ENCODE data around the gene WASF2.
"Not testable (repeated sequence)": the region's sequence is repeated elsewhere in the genome, so short reads cannot be mapped to it uniquely, and the experiment has no call there.

The WASF2 gene

GRCh38 chr1:27521861-27522431 is 32.0 kb upstream of the WASF2 start:
- no peak for DNase-seq (ENCODE audit: low read depth, low spot score)

- no peak for DNase-seq (ENCODE audit: low read depth, low spot score)
Observed at GRCh38 chr1:27521336-27521831, 31.4 kb upstream of the WASF2 start.

DNA sequence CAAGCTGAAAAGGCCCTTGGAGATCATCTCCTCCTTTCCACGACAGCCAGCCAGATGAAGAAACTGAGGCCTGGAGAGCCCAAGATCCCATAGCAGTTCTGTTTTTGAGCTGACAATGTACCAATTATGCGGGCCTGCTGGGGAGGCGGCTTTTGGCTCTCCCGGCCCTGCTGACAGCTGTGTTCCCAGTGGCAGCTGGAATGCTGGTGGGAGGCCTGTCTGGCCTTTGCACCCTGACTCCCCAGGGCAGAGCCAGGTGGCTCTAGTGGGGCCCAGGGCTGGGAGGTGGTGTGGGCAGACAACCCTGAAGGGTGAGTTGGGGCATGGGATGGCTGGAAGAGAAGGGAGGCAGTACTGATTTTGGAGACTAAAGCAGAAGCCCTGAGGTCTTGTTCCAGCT is 30.7 kb upstream of the WASF2 start:
- DNase-seq (ENCODE audit: low read depth, low spot score), result no peak

DNA sequence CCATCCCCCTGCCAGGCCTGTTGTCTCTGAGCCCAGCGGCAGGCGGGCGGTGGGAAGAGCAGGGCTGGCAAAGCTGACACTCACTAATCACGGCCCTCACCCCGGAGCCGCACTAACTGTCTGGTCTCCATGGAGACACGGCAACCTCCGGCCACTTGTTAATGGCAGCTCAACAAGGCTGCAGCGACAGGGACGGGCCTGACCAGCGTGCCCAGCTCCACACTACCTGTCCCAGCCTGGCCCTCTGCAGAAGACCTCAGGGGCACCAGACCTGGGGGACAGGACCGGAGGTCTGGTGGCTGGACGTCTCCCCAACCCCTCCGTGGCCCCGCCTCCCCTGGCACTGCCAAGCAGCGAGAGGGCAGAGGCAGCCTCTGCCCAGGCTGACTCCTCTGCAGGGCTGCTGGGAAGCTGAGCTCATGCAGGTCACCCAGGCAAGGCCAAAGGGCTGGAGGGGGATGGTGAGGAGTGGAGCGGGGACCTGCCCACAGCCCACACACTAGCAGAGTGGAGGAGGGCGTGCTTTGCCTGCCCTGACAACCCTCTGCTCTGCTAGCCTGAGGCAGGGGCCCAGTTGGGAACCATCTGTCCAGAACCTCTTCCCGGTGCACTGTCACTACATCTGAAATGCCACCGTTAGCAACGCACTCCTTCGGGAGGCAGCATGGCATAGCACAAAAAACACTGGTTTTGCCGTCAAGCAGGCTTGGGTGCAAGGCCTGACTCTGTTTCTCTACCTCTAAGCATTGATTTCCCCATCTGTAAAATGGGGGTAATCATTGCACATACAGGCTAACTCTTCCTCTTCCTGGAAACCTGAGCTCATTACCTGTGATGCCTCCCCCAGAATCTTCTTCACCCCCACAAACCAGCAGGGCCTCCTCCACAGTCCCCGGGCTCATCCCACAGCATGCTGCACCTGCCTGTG is 29.6 kb upstream of the WASF2 start:
- DNase-seq (ENCODE audit: low read depth, low spot score), result no peak

- no peak for DNase-seq (ENCODE audit: low read depth, low spot score)
Observed at GRCh38 chr1:27518808-27519207, 28.8 kb upstream of the WASF2 start.

GRCh38 chr1:27517907-27518718 is 28.1 kb upstream of the WASF2 start:
- no peak for DNase-seq (ENCODE audit: low read depth, low spot score)

DNA sequence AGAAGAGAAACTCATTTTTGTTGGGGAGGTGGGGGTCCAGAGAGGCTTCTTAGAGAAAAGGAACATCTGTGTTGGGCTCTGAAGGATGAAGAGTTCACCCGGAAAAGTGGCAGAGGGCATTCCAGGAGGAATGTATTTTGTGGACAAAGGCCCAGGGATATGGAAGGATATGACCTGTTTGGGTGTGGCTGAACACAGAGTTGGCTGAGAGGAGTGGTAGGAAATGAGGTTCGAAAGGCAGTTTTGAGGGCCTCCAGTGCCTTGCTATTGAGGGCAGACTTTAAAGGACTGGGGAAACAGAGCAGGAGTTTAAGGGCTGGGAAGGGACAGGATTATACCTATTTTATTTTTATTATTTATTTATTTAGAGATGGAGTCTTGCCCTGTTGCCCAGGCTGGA is 27.3 kb upstream of the WASF2 start:
- no peak for DNase-seq (ENCODE audit: low read depth, low spot score)

- no peak for DNase-seq (ENCODE audit: low read depth, low spot score)
Observed at GRCh38 chr1:27515626-27516025, 25.7 kb upstream of the WASF2 start.

DNA sequence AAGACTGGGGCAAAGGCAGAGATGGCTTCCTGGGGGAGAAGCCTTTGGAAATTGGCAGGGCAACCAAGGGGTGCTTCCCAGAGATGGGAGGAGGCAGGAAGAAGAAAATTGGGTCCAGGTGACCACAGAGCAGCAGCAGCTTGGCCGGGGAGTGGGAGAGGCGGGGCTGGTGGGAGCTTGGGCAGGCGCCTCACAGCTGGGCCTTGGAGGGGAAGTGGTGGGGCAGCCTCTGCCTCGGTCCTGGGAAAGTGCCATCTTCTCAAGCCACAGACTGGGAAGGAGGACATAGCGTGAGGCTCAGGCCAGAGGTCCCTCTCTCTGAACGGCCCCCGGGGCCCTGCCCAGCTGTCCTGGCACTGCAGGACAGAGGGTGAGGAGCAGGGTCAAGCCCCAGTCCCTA is 24.0 kb upstream of the WASF2 start:
- no peak for DNase-seq (ENCODE audit: low read depth, low spot score)

DNA sequence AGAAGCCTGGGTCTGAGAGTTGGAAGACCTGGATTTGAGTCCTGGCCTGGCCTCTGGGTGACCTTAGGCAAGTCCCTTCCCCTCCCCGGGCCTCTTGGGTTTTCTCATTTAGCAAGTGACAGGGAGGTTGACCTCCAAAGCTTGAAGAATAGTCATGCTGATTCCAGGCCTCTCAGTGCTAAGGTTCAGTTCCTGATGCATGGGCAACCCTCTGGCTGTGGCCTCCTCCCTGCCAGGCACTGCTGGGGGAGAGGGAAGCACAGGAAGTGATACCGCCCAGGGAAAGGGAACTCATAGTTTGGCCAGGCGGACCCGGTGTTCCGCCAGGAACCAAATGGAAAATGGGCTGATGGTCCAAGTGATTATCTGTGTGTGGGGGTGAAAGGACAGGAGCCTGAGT is 23.6 kb upstream of the WASF2 start:
- DNase-seq (ENCODE audit: low read depth, low spot score), result no peak

GRCh38 chr1:27509127-27510080 is 19.4 kb upstream of the WASF2 start:
- DNase-seq (ENCODE audit: low read depth, low spot score), result no peak

GRCh38 chr1:27507960-27508665 is 18.1 kb upstream of the WASF2 start:
- DNase-seq (ENCODE audit: low read depth, low spot score), result no peak

- no peak for DNase-seq (ENCODE audit: low read depth, low spot score)
Observed at GRCh38 chr1:27506703-27507102, 16.7 kb upstream of the WASF2 start.

DNA sequence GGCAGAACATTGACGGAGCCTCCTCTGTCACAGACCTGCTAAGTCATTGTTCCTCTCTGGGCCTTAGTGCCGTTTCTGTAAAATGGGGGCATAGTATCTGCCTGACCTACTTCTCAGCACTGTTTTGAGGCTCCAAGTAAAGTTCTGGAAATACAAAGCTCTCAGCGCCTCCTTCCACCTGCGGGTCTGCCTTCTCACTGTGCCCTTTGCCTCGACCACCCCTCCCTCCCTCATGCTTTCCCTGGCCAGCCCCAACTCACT is 15.4 kb upstream of the WASF2 start:
- DNase-seq (ENCODE audit: low read depth, low spot score), result no peak

- no peak for DNase-seq (ENCODE audit: low read depth, low spot score)
Observed at GRCh38 chr1:27504588-27505419, 14.8 kb upstream of the WASF2 start.

DNA sequence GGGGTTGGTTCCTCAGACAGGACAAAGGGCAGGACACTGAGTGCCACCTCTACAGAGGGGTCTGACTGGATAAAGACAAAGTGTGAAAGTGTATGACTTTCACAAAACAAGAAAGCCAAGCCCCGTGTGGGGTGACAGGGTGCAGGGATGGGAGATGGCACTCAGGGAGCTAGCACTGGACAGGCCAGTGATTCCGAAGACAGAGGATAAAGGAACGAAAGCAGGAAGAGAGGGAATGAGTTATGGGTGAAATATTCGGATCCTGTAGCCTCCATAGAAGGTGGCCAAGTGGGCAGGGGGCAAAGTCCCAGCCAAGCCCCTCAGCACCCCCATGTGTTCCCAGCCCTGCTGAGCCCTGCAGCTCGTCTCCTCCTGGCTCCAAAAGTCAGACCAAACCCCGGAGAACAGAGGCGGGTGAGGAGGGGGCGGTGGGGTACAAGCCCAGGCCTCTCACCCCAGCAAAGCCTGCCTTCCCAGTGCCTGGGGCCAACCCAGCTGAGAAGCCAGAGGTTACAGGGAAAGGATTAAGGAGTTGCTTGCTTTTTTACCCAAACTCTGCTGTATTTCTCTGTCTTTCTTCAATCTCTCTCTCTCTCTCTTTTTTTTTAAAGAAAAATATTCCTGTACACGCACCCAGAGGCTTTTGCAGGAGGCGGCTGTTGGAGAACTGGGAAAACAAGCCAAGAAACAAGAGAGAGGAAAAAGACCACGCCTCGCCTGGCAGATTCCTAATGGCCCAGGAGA is 14.0 kb upstream of the WASF2 start:
- DNase-seq (ENCODE audit: low read depth, low spot score), result no peak

DNA sequence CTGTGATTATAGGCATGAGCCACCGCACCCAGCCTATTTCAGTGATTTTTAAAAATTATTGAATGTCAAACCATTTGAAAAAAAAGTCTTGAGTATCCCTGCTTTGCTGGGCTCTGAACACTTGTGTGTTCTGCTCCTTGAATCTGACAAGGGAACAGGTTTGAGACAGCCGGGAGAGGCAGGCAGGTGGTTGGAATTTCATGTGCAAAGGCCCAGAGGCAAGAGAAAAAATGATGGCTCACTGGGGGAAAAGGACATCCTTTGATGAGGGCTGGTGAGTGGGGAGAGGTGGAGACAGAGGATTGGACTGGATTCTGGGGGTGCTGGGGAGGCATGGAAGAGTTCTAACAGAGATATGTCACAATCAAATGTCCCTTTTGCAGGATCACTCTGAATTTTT is 13.1 kb upstream of the WASF2 start:
- no peak for DNase-seq (ENCODE audit: low read depth, low spot score)

GRCh38 chr1:27501159-27501558 is 11.2 kb upstream of the WASF2 start:
- not testable (repeated sequence) for DNase-seq (ENCODE audit: low read depth, low spot score)

GRCh38 chr1:27499142-27499541 is 9.2 kb upstream of the WASF2 start:
- DNase-seq (ENCODE audit: low read depth, low spot score), result no peak
